HG02610 (cell line): Measurements from ENCODE around the gene TNFSF11.

Experiments
- ATAC-seq: cut with Tn5 transposase; IDR thresholded peaks from one replicate; pipeline ENCODE4 v1.9.1; 2021; ENCODE audit warnings: mild to moderate bottlenecking, moderate library complexity; ENCODE audit not compliant: unreplicated experiment

The TNFSF11 gene

DNA sequence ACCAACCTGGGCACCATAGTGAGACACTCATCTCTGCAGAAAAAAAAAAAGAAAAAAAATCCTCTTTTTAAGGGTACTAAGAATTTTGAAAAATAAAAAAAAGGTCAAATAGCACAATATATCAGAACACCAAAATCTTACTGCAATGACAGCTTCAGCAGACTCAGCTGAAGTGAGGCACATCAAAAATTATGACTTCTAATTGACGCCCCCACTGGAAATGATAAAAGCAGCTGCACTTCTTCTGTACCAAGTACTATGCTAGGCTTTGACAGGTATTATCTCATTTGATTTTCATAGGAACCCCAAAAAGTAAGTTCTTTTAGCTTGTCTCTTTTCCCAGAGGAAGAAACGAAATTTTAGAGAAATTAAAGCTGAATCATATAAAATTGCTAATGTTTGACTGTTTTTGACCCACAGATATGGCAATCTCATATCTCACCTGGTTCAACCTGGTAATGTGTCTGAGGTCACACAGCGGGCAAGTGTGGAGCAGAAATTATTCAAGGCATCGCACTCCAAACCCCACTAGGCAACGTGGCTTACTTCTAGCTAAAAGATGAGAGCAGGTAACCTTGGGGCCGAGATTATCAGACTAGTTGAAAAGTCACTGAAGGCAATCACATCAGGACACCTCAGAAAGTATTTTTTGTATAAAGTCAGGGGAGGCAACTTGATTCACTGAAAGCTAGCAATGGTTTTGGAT lies 78.1 kb downstream of the TNFSF11 start:
- no peak for ATAC-seq

DNA sequence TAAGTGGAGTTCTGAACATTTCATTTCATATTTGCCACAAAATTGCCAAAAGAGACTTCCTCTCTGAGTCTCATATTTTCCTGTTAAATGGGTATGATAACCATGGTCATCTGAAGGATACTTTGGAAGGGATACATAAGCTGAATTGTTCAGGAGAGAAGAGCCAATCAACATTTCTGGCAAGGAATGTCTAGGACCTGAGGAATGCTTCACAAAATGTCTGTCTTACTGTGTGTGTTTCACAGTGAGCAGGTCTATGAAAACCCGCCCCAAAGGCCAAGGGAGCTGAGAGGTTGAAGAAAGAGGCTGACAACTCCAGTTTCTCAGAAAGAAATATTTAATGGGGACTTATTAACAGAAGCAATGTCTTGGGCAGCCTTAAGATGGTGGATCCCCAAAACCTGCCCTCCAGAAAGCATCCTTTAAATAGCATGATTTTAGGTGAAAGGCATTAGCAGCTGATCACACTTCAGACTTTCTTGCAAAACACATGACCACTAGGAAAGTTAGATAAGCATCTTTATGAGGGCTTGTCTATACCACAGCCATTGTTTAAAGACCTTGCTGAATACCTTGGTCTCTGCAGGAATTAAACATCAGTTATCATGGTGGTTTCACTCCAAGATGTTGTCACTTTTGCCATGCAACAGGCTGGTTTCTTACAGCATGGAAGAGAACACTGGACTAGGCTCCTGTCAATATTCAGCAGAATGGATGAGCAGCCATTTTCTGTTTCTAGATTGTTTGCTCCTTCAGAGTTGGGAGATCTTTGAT lies 78.9 kb downstream of the TNFSF11 start:
- ATAC-seq = no peak

DNA sequence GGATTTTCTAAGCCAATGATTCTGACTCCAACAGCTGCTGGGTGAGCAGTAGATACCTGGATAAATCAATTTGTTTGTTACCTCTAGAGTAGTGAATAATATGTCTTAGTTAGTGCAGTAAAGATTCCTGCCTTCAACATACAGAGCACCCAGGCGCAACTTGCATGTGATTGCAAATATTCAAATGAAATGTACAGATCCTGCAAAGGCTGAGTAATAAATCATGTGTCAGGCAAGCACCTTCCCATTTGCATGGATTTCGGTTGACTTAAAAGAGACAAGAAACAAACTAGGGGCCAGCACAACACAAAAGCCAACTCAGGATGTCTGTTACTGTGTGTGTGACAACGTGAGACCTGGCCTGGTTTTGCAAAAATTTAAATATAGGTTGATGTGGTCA lies 79.7 kb downstream of the TNFSF11 start:
- ATAC-seq = peak; percentile 60

DNA sequence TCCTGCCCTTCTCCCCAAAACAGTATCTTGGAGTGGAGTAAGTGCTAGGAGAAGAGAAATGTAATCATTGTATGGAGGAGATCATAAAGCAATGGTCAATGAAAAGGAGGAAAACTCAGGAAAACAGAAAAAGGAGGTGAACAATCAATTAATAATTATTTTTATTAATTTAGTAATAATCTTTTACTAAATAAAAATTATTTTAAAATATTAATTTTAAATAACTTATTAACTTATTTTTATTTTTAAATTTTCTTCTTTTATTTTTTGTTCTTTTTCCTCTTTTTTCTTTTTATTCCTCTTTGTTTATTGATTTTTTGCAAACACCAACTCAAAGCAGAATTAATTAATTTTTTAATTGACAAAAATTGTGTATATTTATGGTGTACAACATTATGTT lies 80.3 kb downstream of the TNFSF11 start:
- no peak for ATAC-seq

DNA sequence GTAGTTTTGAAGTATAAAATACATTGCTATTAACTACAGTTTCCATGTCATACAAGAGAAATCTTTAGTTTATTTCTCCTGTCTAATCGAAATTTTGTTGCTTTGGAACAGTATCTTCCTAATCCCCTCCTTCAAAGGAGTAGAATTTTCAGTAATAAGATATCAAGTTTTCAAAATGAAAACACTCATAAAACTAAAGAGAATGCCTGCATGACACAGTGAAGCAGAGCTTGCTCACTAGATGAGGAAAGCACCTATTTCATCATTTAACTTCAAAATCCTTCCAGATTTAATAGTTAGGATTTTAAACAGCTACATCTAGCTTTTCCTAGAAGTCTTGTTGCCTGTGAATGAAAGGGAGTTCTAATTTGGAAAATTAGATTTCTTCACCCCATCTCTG lies 80.8 kb downstream of the TNFSF11 start:
- no peak for ATAC-seq

DNA sequence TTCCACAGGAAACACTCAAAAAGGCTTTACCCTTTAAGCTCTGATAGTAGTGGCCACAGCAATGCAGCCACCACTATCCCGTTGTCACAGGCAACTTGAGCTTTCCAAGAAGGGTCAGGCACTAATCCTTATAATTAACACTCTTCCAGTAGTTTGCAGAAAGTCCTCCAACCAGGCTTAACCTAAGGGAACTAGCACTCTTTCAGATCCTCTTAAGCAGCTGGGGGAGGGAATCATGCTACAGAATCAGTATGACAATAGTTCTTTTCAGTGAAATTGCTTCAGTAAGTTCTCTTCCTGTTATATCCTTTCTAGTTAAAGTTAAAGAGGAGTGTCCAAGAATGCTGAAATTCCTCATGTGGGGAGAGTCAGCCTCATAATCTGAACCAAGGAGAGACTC lies 82.2 kb downstream of the TNFSF11 start:
- no peak for ATAC-seq

DNA sequence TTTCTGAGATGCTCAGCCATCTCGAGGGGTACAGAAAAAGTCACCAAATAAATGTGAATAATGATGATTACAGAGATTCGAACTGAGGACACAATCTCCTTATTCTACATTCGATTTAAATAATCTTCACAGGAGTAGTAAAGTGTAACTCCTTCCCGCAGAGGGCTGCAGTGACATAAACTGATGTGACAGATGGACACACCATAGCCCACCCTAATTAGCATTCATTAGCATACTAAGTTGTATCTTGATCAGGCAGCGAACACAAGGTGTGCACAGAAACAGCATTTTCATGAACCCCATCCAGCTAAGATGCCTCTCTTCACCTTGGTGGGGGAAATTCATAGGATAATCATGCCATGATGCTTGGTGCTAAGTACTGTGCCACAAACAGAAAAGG lies 83.0 kb downstream of the TNFSF11 start:
- ATAC-seq = no peak
